DOHH2 (cell line): ENCODE data around the gene STON2.

Experiments
- CTCF ChIP-seq: fragments of 200-600 bp; sonication (generic); IDR thresholded peaks from one replicate; pipeline ENCODE4 v1.5.1; 2014; ENCODE audit warnings: antibody characterized with exemption, mild to moderate bottlenecking, low read depth, low read length; ENCODE audit not compliant: poor library complexity, severe bottlenecking
- EZH2phosphoT487 ChIP-seq: fragments of 200-600 bp; sonication (generic); IDR thresholded peaks from 2 replicates; pipeline ENCODE4 v1.6.1; 2017; ENCODE audit warnings: borderline replicate concordance, mild to moderate bottlenecking, antibody characterized with exemption, low read length, moderate library complexity, mixed read lengths

- no peak for TF ChIP-seq CTCF
- no peak for TF ChIP-seq EZH2phosphoT487
Observed at GRCh38 chr14:81423504-81423903, 23.4 kb upstream of the STON2 start.
